ENCODE measurements around the gene LGI4. TPM values are rescaled to one million over a fixed set of nuclear protein-coding genes. Genes with fewer than 3 reads are reported as not detected.

The LGI4 gene
- total RNA-seq, 4 donors from 2014 or later, result 5.1 to 44.4 (median 19.7) TPM

GRCh38 chr19:35112995-35113688 lies 21.7 kb downstream of the LGI4 start:
- intact Hi-C loops (cut with DNase I; ENCODE audit: low total_unique reads), result no loop called here
- Histone ChIP-seq H3K4me3 (no peak overlapping the region), H3K27me3 (no peaks in the 10 kb centered on the region), H3K36me3 (no peaks in the 10 kb centered on the region), H3K4me1 (no peaks in the 10 kb centered on the region), H3K9me3 (no peaks in the 10 kb centered on the region), H3K27ac (no peak overlapping the region)
- no peak for TF ChIP-seq POLR2A (IDR thresholded peaks at IDR 0.05)
- TF ChIP-seq CTCF (IDR thresholded peaks at IDR 0.05), result no peak
- no peak for DNase-seq

- no peaks in the 10 kb centered on the region for H3K36me3 ChIP-seq
- TF ChIP-seq CTCF (IDR thresholded peaks at IDR 0.05), result no peak
- intact Hi-C loops (cut with DNase I; ENCODE audit: low total_unique reads), result no loop called here
- no peak overlapping the region for H3K4me3 ChIP-seq
- H3K27me3 ChIP-seq, result no peaks in the 10 kb centered on the region
- no peaks in the 10 kb centered on the region for H3K9me3 ChIP-seq
- H3K27ac ChIP-seq, result no peak overlapping the region
- no peak for DNase-seq
- no peaks in the 10 kb centered on the region for H3K4me1 ChIP-seq
Observed at GRCh38 chr19:35110974-35111373, 23.9 kb downstream of the LGI4 start.

GRCh38 chr19:35109395-35110112 lies 25.3 kb downstream of the LGI4 start:
- TF ChIP-seq POLR2A (IDR thresholded peaks at IDR 0.05) (no peak), CTCF (IDR thresholded peaks at IDR 0.05) (no peak)
- H3K27me3 ChIP-seq, result no peaks in the 10 kb centered on the region
- no peaks in the 10 kb centered on the region for H3K36me3 ChIP-seq
- DNase-seq, result no peak
- no peaks in the 10 kb centered on the region for H3K9me3 ChIP-seq
- no peak overlapping the region for H3K27ac ChIP-seq
- intact Hi-C loops (cut with DNase I; ENCODE audit: low total_unique reads), result no loop called here
- H3K4me1 ChIP-seq, result no peaks in the 10 kb centered on the region
- H3K4me3 ChIP-seq, result no peak overlapping the region

GRCh38 chr19:35108730-35109129 lies 26.1 kb downstream of the LGI4 start:
- no peak for DNase-seq
- Histone ChIP-seq H3K27ac (no peak overlapping the region), H3K4me1 (no peaks in the 10 kb centered on the region), H3K9me3 (no peaks in the 10 kb centered on the region), H3K36me3 (no peaks in the 10 kb centered on the region), H3K4me3 (no peak overlapping the region), H3K27me3 (no peaks in the 10 kb centered on the region)
- TF ChIP-seq POLR2A (IDR thresholded peaks at IDR 0.05), result no peak
- TF ChIP-seq CTCF (IDR thresholded peaks at IDR 0.05), result no peak
- intact Hi-C loops (cut with DNase I; ENCODE audit: low total_unique reads), result no loop called here

- DNase-seq, result no peak
- Histone ChIP-seq H3K4me1 (no peaks in the 10 kb centered on the region), H3K36me3 (no peaks in the 10 kb centered on the region), H3K4me3 (no peak overlapping the region), H3K27me3 (no peaks in the 10 kb centered on the region), H3K27ac (no peak overlapping the region), H3K9me3 (no peaks in the 10 kb centered on the region)
- intact Hi-C loops (cut with DNase I; ENCODE audit: low total_unique reads), result no loop called here
- no peak for TF ChIP-seq POLR2A (IDR thresholded peaks at IDR 0.05)
- no peak for TF ChIP-seq CTCF (IDR thresholded peaks at IDR 0.05)
Observed at GRCh38 chr19:35107545-35107944, 27.3 kb downstream of the LGI4 start.
